ENCODE measurements around the gene ALPI.

DNA sequence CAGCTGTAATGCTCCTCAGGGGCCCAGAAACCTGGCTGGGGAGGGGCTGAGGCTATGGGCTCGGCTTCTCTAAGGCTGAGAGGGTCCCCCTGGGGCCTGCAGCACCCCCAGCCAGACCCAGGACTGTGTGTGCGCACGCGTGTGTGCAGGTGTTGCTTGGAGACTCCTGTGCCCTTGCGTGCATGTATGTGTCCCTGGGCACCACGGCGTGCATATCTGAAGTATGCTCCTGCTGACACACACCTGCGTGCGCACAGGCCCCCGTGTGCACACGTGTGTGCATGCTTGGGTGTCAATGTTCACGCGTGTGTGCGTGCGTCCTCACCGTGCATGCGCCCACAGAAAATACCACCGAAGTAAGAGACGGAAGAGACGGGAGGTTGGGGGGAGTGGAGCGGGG lies 46.6 kb downstream of the ALPI start:
- no peak for TF ChIP-seq ARNTL (CRISPR knock-in tag; IDR thresholded peaks at IDR 0.05; ENCODE audit: borderline replicate concordance, low read depth)
- no peak for TF ChIP-seq CSDC2 (CRISPR knock-in tag; IDR thresholded peaks at IDR 0.05)
- no peak for TF ChIP-seq OSR1 (CRISPR knock-in tag; IDR thresholded peaks at IDR 0.05)
- no peak for TF ChIP-seq ESRRG (CRISPR knock-in tag; IDR thresholded peaks at IDR 0.05)
- TF ChIP-seq ZFP30 (CRISPR knock-in tag; IDR thresholded peaks at IDR 0.05): no peak
- TF ChIP-seq, protein P1, sequence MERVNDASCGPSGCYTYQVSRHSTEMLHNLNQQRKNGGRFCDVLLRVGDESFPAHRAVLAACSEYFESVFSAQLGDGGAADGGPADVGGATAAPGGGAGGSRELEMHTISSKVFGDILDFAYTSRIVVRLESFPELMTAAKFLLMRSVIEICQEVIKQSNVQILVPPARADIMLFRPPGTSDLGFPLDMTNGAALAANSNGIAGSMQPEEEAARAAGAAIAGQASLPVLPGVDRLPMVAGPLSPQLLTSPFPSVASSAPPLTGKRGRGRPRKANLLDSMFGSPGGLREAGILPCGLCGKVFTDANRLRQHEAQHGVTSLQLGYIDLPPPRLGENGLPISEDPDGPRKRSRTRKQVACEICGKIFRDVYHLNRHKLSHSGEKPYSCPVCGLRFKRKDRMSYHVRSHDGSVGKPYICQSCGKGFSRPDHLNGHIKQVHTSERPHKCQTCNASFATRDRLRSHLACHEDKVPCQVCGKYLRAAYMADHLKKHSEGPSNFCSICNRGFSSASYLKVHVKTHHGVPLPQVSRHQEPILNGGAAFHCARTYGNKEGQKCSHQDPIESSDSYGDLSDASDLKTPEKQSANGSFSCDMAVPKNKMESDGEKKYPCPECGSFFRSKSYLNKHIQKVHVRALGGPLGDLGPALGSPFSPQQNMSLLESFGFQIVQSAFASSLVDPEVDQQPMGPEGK (CRISPR knock-in tag; IDR thresholded peaks at IDR 0.05; ENCODE audit: borderline replicate concordance): no peak
- no peak for TF ChIP-seq ISL1 (CRISPR knock-in tag; IDR thresholded peaks at IDR 0.05)
- no peak for TF ChIP-seq BACH2 (CRISPR knock-in tag; IDR thresholded peaks at IDR 0.05; ENCODE audit: borderline replicate concordance)
- TF ChIP-seq GLIS3 (CRISPR knock-in tag; IDR thresholded peaks at IDR 0.05): no peak
